ENCODE results near the gene PCGF3. TPM values are rescaled to one million over a fixed set of nuclear protein-coding genes. Genes with fewer than 3 reads are reported as not detected.
A peak's percentile ranks its signal among the peaks of the same experiment; 100 is the strongest.

The PCGF3 gene
- total RNA-seq, 1 donor = 40.6 TPM

GRCh38 chr4:784401-785331 is 79.0 kb downstream of the PCGF3 start:
- H3K4me3 ChIP-seq (ENCODE audit: low read depth, low read length) = no peak overlapping the region
- no peak for DNase-seq (ENCODE audit: low read depth)
- no peak for TF ChIP-seq CTCF (IDR thresholded peaks at IDR 0.05; ENCODE audit: insufficient read depth, low read depth, low read length)

- no peak for DNase-seq (ENCODE audit: low read depth)
- TF ChIP-seq CTCF (IDR thresholded peaks at IDR 0.05; ENCODE audit: insufficient read depth, low read depth, low read length) = no peak
- H3K4me3 ChIP-seq (ENCODE audit: low read depth, low read length) = no peak overlapping the region
Observed at GRCh38 chr4:785332-786073, 79.9 kb downstream of the PCGF3 start.

- TF ChIP-seq CTCF (IDR thresholded peaks at IDR 0.05; ENCODE audit: insufficient read depth, low read depth, low read length) = no peak
- H3K4me3 ChIP-seq (ENCODE audit: low read depth, low read length) = no peak overlapping the region
- DNase-seq (ENCODE audit: low read depth) = no peak
Observed at GRCh38 chr4:786074-786741, 80.6 kb downstream of the PCGF3 start.

GRCh38 chr4:786861-787300 is 81.2 kb downstream of the PCGF3 start:
- no peak for DNase-seq (ENCODE audit: low read depth)
- TF ChIP-seq CTCF (IDR thresholded peaks at IDR 0.05; ENCODE audit: insufficient read depth, low read depth, low read length) = peak; percentile 13
- H3K4me3 ChIP-seq (ENCODE audit: low read depth, low read length) = no peak overlapping the region

- no peak for DNase-seq (ENCODE audit: low read depth)
- no peak for TF ChIP-seq CTCF (IDR thresholded peaks at IDR 0.05; ENCODE audit: insufficient read depth, low read depth, low read length)
Observed at GRCh38 chr4:787561-787981, 81.9 kb downstream of the PCGF3 start.

GRCh38 chr4:788006-788635 is 82.5 kb downstream of the PCGF3 start:
- DNase-seq (ENCODE audit: low read depth) = no peak
- TF ChIP-seq CTCF (IDR thresholded peaks at IDR 0.05; ENCODE audit: insufficient read depth, low read depth, low read length) = no peak
- no peak overlapping the region for H3K4me3 ChIP-seq (ENCODE audit: low read depth, low read length)

More at GRCh38 chr4:787561-787981, 81.9 kb downstream of the PCGF3 start:
- H3K4me3 ChIP-seq (ENCODE audit: low read depth, low read length) = no peak overlapping the region

Data from fibroblast of villous mesenchyme (primary cell).